Prostate gland (tissue), 2 donors: ENCODE data around the gene ANGPTL3.

Experiments
- POLR2A ChIP-seq: fragments of 450-650 bp; IDR thresholded peaks from one replicate; pipeline ENCODE4 v1.6.1; 2016; ENCODE audit warnings: antibody characterized with exemption, mild to moderate bottlenecking
- TF ChIP-seq, protein P1 (sequence below), 4 experiments: fragments of 200-600 bp in 2 of 4; fragments of 450-650 bp in 2 of 4; sonication (generic) in 2 of 4; IDR thresholded peaks; 1 replicate in 3 of 4; 2 replicates in 1 of 4; pipeline ENCODE4 v1.5.1; 2016 to 2019; ENCODE audit warnings: antibody characterized with exemption in 4 of 4, mild to moderate bottlenecking in 2 of 4, moderate library complexity in 2 of 4

GRCh38 chr1:62599044-62599443 is 1.7 kb downstream of the ANGPTL3 start:
- TF ChIP-seq, protein P1, sequence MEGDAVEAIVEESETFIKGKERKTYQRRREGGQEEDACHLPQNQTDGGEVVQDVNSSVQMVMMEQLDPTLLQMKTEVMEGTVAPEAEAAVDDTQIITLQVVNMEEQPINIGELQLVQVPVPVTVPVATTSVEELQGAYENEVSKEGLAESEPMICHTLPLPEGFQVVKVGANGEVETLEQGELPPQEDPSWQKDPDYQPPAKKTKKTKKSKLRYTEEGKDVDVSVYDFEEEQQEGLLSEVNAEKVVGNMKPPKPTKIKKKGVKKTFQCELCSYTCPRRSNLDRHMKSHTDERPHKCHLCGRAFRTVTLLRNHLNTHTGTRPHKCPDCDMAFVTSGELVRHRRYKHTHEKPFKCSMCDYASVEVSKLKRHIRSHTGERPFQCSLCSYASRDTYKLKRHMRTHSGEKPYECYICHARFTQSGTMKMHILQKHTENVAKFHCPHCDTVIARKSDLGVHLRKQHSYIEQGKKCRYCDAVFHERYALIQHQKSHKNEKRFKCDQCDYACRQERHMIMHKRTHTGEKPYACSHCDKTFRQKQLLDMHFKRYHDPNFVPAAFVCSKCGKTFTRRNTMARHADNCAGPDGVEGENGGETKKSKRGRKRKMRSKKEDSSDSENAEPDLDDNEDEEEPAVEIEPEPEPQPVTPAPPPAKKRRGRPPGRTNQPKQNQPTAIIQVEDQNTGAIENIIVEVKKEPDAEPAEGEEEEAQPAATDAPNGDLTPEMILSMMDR (IDR thresholded peaks at IDR 0.05) = no peak
- TF ChIP-seq POLR2A = no peak
